Limb (tissue), 2 donors: ENCODE data around the gene PROK1.
"Not testable (repeated sequence)": the region's sequence is repeated elsewhere in the genome, so short reads cannot be mapped to it uniquely, and the experiment has no call there.

Experiments used
- DNase-seq, 2 donors: peaks; one replicate each; pipeline ENCODE4 v3.0.0-alpha.2; 2016; ENCODE audit errors: extremely low spot score in 2 of 2

PROK1 gene

DNA sequence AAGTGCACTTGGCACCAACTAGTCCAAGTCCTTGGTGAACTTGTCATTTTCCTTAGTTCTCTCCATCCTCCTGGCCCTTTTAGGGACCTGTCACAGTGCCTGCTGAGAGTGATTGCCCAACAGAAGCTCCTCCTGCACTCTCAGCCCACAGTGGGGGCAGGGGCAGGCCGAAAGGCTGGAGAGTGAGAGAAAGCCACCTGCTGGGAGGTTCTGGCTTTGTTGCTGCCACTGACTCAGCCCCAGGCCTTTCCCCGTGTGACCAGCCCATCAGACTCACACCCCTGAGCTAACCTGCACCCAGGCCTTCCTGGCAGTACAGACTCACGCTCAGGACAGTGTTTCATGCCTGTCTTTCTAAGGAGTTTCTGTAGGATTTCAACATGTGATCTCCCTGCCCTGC, 17.1 kb upstream of the PROK1 start:
- DNase-seq: no peak

- DNase-seq: no peak
These were observed 16.0 kb upstream of the PROK1 start for GRCh38 chr1:110434946-110435345.

DNA sequence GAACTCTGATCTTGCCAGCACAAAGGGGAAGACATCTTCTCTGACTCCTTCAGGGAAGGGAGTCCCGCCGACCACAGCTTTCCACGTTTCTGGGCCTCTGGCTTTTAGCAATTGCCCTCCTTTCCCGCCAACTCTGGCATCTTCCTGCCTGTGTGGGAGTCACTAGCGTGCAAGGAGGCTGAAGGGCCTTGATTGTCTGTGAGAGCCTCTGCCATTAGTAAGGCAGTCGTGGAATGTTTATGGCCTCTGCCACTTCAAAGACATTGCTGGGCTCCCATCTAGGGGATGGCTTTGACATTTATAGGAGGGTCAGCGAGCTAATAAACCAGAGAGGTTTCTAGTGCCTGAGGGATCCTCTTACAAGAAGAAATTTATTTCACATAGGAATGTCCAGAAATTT, 14.3 kb upstream of the PROK1 start:
- DNase-seq: no peak

- DNase-seq: not testable (repeated sequence)
These were observed 13.2 kb upstream of the PROK1 start for GRCh38 chr1:110437645-110438299.

DNA sequence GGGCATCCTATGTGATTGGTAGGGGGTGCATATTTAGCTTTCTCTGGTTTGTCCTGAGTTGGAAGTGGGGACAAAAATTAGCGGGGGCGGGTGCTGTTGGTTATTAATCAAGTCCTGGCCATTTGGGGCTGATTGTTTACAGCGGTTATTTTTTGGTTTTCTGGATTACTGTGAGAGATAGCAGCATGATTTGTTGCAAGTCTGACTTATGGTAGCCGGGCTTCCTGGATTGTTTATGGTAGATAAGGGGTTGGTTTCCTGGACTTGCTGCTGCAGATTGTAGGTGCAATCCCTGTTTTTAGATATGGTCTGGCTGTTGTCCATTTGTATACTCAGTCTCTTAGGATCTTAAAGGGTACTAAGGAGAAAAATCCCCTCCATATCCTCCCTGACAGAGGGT, 12.1 kb upstream of the PROK1 start:
- no peak for DNase-seq

GRCh38 chr1:110439873-110440272, 11.1 kb upstream of the PROK1 start:
- not testable (repeated sequence) for DNase-seq

DNA sequence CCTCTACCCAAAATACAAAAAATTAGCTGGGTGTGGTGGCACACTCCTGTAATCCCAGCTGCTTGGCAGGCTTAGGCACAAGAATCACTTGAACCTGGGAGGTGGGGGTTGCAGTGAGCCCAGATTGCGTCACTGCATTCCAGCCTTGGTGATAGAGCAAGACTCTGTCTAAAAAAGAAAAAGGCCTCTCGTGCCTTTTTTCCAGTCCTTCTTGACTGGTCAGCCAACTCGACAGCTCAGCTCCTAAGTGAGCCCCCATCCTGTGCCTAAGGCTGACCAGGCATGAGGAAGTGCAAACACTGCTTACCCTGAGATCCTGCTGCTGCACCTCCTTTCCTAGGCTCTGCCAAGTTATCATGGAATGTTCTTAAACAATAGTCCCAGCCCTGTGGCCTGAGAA, 10.1 kb upstream of the PROK1 start:
- DNase-seq: no peak

DNA sequence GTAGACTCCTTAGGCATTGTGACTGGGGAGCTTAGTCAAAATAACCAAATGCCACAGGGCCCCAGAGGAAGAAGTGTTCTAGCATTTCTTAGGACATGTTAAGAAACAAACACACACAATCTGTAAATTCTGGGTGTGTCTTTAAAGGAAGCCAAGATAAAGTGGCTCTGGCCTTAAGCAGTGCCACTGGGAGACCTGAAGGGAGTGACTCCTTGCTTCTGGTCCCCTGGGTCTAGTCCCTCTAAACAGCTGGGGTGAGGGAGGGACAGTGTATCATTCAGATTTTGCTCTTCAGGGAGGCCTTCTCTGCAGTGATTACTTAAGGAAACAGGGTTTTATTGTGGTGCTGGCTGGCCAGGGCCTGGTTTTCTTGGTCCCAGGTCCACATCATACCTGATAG, 9.1 kb upstream of the PROK1 start:
- no peak for DNase-seq

DNA sequence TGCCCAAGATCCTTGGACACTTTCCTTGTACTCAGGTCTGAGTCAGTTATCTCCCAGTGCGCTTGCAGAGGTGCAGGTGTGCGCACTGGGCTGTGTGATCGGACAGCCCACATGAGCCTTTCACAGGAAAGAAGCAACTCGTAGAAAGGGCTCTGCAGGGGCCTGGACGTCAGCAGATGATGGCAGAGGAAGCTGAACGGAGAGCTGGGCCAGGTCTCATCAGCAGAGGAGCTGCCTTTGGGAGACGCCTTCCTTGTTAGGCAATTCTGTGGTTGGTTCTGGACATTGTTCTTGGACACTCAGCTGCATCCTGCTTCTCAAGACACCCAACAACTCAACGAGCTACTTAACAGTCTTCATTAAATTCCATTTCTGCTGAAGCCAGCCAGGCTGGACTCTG, 7.5 kb upstream of the PROK1 start:
- DNase-seq: no peak

GRCh38 chr1:110444561-110444960, 6.4 kb upstream of the PROK1 start:
- DNase-seq: no peak

DNA sequence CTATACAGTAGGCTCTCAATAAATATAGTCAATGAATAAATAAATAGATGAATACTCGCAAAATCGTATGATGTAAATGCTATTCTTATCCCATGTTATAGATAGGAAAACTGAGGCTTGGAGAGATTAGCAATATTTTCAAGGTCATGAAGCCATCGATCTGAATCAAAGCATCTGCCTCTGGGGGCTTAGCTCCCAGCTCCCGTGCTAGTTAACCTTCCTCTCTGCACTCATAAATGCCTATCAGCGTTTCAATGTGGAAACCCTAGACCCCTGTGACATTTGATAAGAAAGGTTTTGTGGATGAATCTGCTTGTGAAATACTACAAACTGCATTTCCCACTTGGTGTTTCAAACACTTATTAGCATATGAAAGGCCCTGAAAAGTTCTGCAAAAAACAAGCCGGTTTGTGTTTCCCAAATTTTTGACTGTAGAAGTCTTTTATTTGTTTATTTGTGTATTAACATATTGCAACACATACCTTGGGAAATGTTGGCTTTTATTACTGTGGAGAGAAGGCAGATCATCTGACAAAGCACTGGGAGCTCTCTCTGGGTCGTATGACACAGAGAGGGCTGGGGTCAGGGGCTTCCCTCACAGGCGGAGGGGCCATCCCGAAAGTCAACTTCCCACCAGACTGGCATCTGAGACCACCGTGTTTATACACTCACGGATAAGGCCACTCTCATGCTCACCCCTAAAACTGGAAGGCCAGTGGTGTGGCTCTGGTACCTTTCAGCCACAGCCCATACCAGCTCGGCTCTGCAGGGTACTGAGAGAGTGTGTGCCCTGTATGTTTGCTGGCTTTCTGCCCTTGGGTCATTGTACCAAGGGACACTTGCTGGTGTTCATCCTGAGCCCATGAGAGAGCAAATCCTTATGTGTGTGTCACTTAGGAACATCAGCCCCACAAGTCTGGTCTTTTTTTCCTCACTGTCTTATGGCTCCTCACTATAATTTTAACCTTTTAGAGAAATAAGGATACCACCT, 993 bp upstream of the PROK1 start:
- DNase-seq: no peak

GRCh38 chr1:110452330-110452729, 1.4 kb downstream of the PROK1 start:
- DNase-seq: no peak

DNA sequence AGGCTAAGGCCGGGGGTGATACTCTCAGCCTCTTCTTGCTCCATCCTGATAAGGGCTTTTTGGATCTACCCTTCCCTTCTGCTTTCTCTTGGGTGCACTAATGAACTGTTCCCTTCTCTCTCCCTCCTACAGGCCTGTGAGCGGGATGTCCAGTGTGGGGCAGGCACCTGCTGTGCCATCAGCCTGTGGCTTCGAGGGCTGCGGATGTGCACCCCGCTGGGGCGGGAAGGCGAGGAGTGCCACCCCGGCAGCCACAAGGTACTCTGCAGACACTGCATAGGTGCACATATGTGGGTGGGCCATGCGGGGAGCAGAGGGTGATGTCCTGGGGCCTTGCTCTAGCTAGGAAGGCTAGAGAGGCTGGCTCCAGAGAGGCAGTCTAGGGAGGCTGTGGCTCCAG, 2.9 kb downstream of the PROK1 start:
- DNase-seq: no peak

- DNase-seq: no peak
These were observed 3.4 kb downstream of the PROK1 start for GRCh38 chr1:110454328-110454727.

DNA sequence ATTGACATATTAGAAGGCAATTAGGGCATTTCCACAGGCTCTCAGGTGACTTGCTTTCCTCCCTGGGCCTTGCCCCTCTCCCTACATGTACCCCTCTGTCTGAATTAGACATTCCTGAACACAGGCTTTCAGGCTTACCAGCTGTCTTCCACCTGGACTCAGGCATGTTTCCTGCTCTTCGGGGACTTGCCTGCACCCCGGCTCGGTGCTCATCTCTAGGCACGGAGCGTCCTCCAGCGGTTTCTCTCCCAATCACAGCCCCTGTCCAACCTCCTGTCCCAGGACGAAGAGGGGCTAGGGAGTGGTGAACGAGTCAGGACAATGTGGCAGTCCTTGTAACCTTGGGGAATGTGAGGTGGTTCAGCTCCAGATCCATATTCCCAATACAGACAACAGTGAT, 4.2 kb downstream of the PROK1 start:
- no peak for DNase-seq

DNA sequence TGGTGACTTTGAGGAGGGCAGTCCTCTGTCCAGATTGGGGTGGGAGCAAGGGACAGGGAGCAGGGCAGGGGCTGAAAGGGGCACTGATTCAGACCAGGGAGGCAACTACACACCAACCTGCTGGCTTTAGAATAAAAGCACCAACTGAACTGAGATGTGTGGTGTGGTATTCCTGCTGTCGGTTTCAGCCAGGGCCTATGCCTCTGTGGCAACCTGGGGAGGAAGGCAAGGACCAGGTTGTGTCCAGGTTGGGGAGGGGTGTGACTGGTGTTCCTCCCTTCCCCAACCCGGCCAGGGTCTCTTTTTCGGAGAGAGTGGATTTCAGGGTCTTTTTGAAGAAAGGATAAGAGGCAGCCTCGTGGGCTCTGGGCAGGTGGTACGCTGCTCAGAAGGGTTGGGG, 6.3 kb downstream of the PROK1 start:
- no peak for DNase-seq

DNA sequence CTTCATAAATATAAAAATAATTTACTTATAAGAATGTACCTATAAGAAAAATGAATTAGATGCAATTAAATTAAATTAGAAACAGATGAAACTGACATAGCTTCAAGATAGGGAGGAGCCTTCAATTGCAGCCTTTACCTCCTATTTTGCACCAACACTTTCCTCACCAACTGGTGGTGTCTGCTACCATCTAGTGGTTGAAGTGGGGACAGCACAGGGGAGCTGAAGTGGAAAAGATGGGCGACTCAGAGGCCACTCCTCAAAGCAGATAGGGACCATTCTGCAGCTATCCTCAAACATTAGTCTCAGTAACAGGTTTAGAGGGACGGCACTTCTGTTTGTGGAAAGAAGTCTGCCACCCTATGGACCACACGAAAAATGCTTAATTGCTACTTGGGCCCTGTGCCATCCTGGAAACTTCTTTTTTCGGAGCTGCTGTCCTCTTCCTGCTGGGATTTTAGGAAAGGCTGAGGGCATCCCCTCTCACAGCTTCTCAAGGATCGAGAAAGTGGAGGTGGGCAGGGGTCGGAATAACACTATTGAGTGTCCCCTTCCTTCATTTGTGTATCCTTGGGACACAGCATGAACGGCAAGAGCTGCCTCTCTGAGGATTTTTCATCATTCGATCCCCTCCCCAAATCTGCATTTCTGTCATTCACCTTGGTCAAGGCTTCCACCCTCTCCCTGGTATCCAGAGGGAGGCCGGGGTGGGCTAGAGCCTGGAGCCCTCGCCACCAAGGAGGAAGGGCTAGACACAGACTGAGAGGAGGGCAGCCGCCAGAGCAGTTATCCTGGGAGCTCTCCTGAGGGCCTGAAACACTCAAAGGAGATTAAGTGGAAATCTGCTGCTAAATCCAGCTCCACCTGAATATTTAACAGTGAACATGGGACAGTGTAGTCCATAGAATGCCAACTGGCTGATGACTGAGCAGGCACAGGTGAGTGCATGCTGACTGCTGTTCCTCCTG, 9.6 kb downstream of the PROK1 start:
- DNase-seq: peak; percentile 80 to 90

DNA sequence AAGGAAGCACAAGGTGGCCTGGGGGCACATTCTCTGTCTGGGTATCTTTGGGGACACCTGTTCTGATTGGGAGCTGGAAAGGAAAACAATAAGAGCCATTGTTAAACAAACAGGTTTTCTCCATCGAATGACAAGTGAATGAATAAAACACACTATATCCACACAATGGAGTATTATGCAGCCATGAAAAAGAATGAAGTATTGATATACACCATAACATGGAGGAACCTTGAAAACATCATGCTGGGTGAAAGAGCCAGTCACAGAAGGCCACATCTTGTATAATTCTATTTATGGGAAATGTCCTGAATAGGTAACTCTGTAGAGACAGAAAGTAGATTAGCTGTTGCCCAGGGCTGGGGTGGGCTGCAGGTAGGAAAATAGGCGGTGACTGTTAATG, 11.1 kb downstream of the PROK1 start:
- DNase-seq: no peak

DNA sequence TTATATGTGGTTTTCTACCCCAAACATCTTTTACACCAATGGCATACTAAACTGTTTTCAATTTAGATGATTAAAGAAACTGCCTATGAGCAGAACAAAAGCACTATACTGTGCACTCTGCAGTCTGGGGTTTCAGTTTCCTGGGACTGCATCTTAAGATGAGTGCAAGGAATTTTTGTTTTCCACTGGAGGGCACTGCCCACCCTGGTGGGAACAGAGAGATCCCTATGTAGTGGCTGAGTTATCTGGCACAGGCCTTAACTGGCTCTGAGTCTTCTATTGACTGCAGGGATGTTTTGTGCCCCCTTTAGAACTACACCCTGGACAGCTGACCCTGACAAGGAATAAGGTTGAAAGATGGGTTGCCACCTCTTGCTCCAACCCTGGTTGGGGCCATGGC, 12.0 kb downstream of the PROK1 start:
- no peak for DNase-seq

DNA sequence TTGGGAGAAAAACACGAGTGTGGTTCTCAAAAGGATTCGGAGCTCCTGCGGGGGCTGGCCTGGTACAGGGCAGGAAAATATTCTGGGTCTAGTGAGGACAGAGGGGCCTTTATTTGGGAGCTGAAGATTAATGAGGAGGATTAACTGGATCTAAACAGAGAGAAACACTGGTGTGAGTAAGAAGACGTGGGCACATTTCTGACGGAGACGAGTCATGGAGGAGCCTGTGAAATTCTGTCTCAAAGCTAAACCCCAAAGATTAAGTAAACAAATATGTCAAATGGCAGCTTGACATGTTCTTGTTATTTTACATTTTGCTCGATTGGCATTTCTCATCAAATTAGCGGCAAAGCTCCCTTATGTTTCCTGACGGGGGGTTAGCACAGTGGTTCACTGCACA, 12.8 kb downstream of the PROK1 start:
- no peak for DNase-seq

- no peak for DNase-seq
These were observed 13.4 kb downstream of the PROK1 start for GRCh38 chr1:110464340-110464739.
